ENCODE measurements around the gene ADAMTS17. TPM values are rescaled to one million over a fixed set of nuclear protein-coding genes. Genes with fewer than 3 reads are reported as not detected.

Gene ADAMTS17
- total RNA-seq, 1 donor from 2014 or later = 0.06 TPM

- no peak overlapping the region for H3K4me3 ChIP-seq (ENCODE audit: low read depth, low read length)
- no peak for TF ChIP-seq CTCF (conservative IDR thresholded peaks at IDR 0.05; ENCODE audit: low read depth, low read length)
- DNase-seq (ENCODE audit: low read depth) = no peak
These were observed 325.1 kb downstream of the ADAMTS17 start for GRCh38 chr15:100016632-100017031.

- H3K4me3 ChIP-seq (ENCODE audit: low read depth, low read length) = no peak overlapping the region
- no peak for DNase-seq (ENCODE audit: low read depth)
- TF ChIP-seq CTCF (conservative IDR thresholded peaks at IDR 0.05; ENCODE audit: low read depth, low read length) = no peak
These were observed 330.5 kb downstream of the ADAMTS17 start for GRCh38 chr15:100011235-100011634.

- H3K4me3 ChIP-seq (ENCODE audit: low read depth, low read length) = no peak overlapping the region
- DNase-seq (ENCODE audit: low read depth) = no peak
- no peak for TF ChIP-seq CTCF (conservative IDR thresholded peaks at IDR 0.05; ENCODE audit: low read depth, low read length)
These were observed 332.4 kb downstream of the ADAMTS17 start for GRCh38 chr15:100009372-100009771.

DNA sequence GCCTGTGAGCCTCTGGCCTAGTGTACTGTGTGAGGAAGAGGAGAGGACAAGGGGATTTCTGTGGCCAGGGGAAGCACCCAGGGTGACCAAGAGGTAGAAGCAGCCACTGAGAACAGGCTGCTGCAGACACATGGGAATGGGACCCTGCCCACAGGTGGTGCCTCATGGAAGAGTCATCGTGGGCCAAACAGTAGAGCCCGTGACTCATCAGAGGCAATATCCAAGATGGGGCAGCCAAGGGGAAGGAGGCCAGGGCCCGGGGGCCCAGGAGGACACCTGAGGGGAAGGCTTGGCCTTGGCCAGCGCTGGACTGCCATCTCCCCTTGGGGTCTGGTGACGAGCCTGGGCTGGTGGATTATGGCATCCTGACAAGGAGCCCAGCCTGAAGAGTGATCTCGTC lies 333.5 kb downstream of the ADAMTS17 start:
- no peak overlapping the region for H3K4me3 ChIP-seq (ENCODE audit: low read depth, low read length)
- no peak for DNase-seq (ENCODE audit: low read depth)
- TF ChIP-seq CTCF (conservative IDR thresholded peaks at IDR 0.05; ENCODE audit: low read depth, low read length) = no peak

- no peak for DNase-seq (ENCODE audit: low read depth)
These were observed 334.2 kb downstream of the ADAMTS17 start for GRCh38 chr15:100007609-100008008.

GRCh38 chr15:100005715-100006114 lies 336.1 kb downstream of the ADAMTS17 start:
- DNase-seq (ENCODE audit: low read depth) = no peak
- H3K4me3 ChIP-seq (ENCODE audit: low read depth, low read length) = no peak overlapping the region
- TF ChIP-seq CTCF (conservative IDR thresholded peaks at IDR 0.05; ENCODE audit: low read depth, low read length) = no peak

More at GRCh38 chr15:100007609-100008008, 334.2 kb downstream of the ADAMTS17 start:
- H3K4me3 ChIP-seq (ENCODE audit: low read depth, low read length) = no peak overlapping the region
- no peak for TF ChIP-seq CTCF (conservative IDR thresholded peaks at IDR 0.05; ENCODE audit: low read depth, low read length)

DNA sequence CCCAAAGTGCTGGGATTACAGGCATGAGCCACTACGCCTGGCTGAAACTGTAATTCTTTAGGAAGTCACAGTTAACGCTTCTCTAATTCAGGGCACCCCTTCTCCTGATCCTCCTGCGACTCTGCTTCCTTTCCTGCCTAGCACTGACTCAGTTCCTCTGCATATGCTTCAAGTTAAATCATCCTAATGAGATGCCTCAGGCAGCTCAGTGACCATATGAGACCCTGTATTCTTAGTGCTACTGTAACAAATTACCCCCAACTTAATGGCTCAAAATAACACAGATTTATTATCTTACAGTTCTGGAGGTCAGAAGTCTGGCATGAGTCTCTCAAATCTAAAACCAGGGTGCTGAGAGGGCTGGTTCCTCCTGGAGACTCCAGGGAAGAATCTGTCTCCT lies 336.8 kb downstream of the ADAMTS17 start:
- TF ChIP-seq CTCF (conservative IDR thresholded peaks at IDR 0.05; ENCODE audit: low read depth, low read length) = no peak
- H3K4me3 ChIP-seq (ENCODE audit: low read depth, low read length) = no peak overlapping the region
- DNase-seq (ENCODE audit: low read depth) = no peak
